ENCODE data around the gene HHAT. TPM values are rescaled to one million over a fixed set of nuclear protein-coding genes. Genes with fewer than 3 reads are reported as not detected.

The HHAT gene
- total and polyA plus RNA-seq, 2 of the 13 experiments (the other 11 are each of a cell fraction or from before 2014, with no cell fraction given) = 2.6 to 4.9 TPM

DNA sequence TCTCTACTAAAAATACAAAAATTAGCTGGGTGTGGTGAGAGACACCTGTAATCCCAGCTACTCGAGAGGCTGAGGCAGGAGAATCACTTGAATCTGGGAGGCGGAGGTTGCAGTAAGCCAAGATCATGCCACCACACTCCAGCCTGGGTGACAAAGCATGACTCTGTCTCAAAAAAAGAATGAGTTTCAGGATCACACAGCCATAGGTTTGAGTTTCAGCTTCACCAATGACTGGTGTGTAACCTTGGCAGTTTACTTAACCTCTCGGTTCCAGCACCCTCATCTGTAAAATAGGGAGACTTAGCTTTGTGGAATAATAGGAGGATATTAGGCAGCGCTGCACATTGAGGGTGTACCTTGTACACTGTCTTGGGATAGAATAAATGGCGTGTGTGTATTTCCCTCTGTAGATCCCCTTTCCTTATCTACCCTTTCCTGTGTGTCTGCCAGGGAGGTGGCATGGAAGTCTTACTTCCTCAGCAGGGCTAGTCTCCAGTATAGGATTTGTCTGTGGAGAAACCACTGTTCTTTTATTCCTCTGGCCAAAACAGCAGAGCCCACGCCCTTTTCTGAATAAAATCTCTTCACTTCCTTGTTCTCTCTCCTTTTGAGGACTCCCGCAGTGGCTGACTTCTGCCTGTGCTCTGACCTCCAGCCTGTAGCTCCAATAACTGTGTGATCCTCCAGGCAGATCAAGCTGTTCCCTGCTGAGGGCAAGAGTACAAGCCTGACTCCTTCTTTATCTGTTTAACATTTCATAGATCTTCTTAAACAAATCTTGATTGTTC, 90.4 kb downstream of the HHAT start:
- Histone ChIP-seq H3K79me2 (ENCODE audit: insufficient read depth, low read length) (no peaks in the 10 kb centered on the region), H3K36me3 (replicated peaks in 1 of 2; ENCODE audit: control insufficient read depth in 1 of 2, insufficient read depth in 2 of 2, low read length in 2 of 2) (no peaks in the 10 kb centered on the region), H4K20me1 (ENCODE audit: insufficient read depth, low read length) (no peaks in the 10 kb centered on the region), H3K4me1 (ENCODE audit: insufficient read depth, low read length) (no peaks in the 10 kb centered on the region), H3K27ac (ENCODE audit: extremely low read length, insufficient read depth, low read length) (no peak overlapping the region), H3K4me3 (replicated peaks in 1 of 3; ENCODE audit: insufficient read depth in 1 of 3, low read depth in 2 of 3, low read length in 3 of 3) (no peak overlapping the region), H3K4me2 (ENCODE audit: low read depth, low read length) (no peak overlapping the region), H3K27me3 (ENCODE audit: control insufficient read depth in 1 of 2, insufficient read depth in 2 of 2, low read length in 2 of 2) (no peaks in the 10 kb centered on the region), H3K9me3 (ENCODE audit: low read length) (no peaks in the 10 kb centered on the region), H2AFZ (ENCODE audit: low read length) (no peak overlapping the region), H3K9ac (ENCODE audit: insufficient read depth, low read depth, low read length) (no peak overlapping the region)
- POLR2A ChIA-PET = no interaction called here
- in situ Hi-C loops (cut with HindIII; ENCODE audit: extremely low pct_ligation_motif_present, low pct_unique_long_range_greater_than_20kb) (no loop called here), intact Hi-C loops (cut with micrococcal nuclease; ENCODE audit: unreplicated experiment) (no loop called here)
- BruUV-seq (replicated peaks) = no TSS peak
- WGBS (ENCODE audit: low lambda C conversion rate) = 61% methylated on average over 7 of the region's 7 CpGs
- CTCF ChIA-PET (ENCODE audit: low intra/inter-chr PET ratio, low total read pairs) = no interaction called here
- FAIRE-seq = no peak
- ATAC-seq = no peak
- no peak for DNase-seq (ENCODE audit: low spot score)
- no peak for TF ChIP-seq ZBTB40 (IDR thresholded peaks at IDR 0.05)
- TF ChIP-seq ZBTB40 (CRISPR knock-in tag; IDR thresholded peaks at IDR 0.05) = no peak
- TF ChIP-seq, protein P1, sequence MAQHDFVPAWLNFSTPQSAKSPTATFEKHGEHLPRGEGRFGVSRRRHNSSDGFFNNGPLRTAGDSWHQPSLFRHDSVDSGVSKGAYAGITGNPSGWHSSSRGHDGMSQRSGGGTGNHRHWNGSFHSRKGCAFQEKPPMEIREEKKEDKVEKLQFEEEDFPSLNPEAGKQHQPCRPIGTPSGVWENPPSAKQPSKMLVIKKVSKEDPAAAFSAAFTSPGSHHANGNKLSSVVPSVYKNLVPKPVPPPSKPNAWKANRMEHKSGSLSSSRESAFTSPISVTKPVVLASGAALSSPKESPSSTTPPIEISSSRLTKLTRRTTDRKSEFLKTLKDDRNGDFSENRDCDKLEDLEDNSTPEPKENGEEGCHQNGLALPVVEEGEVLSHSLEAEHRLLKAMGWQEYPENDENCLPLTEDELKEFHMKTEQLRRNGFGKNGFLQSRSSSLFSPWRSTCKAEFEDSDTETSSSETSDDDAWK (CRISPR knock-in tag; IDR thresholded peaks at IDR 0.05) = no peak
- no peak for TF ChIP-seq ZMYM3 (CRISPR knock-in tag; IDR thresholded peaks at IDR 0.05)
